Astrocyte (in vitro differentiated cells and primary cell): Measurements from ENCODE around the gene QPCT.

Experiments
- CTCF ChIP-seq: IDR thresholded peaks from 2 replicates; pipeline ENCODE4 v1.5.1; 2011; ENCODE audit warnings: low read depth, mild to moderate bottlenecking, inconsistent platforms, low read length, moderate library complexity; ENCODE audit not compliant: insufficient read depth
- EZH2 ChIP-seq: IDR thresholded peaks from 2 replicates; pipeline ENCODE4 v1.6.1; 2012; ENCODE audit warnings: mild to moderate bottlenecking, low read length, inconsistent platforms; ENCODE audit not compliant: insufficient read depth

- TF ChIP-seq CTCF = no peak
- TF ChIP-seq EZH2 = no peak
Observed at GRCh38 chr2:37422816-37423215, 78.4 kb downstream of the QPCT start.
